ENCODE results near the gene FIBP. TPM values are rescaled to one million over a fixed set of nuclear protein-coding genes. Genes with fewer than 3 reads are reported as not detected.

The FIBP gene
- total RNA-seq, 1 experiment from 2014 or later: 221 TPM

DNA sequence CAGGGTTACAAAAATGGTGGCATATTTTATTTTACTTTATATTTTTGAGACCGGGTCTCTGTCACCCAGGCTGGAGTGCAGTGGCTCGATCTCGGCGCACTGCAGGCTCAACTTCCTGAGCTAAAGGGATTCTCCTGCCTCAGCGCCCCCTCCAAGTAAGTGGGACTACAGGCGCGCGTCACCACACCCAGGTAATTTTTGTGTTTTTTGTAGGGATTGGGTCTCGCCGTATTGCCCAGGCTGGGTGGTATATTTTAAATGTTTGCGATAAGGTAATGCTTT is 12.6 kb upstream of the FIBP start:
- H3K9ac ChIP-seq (ENCODE audit: low read length): peak overlapping the region; percentile 59
- ChIA-PET CTCF (interaction anchor here (0.6 to 1.0 kb wide), 4 partner anchors 9 to 17 kb away, joined by 3 to 24 read pairs (median 5); partner anchors contain the start of gene FIBP), POLR2A (ENCODE audit: unreplicated experiment) (interaction anchor here (0.5 to 2.9 kb wide), 13 partner anchors 8 to 872 kb away, joined by 3 to 31 read pairs (median 8); partner anchors contain the start of genes CCDC85B, FIBP, MUS81 and NEAT1)
- peaks cover 38% of the 10 kb centered on the region for H4K20me1 ChIP-seq (ENCODE audit: low read length)
- peak overlapping the region; percentile 87 for H3K27ac ChIP-seq (ENCODE audit: low read length)
- intact Hi-C loops (cut with micrococcal nuclease): loop anchor here (1.0 kb wide), 1 partner anchor 10 kb away; no protein-coding TSS in a partner anchor
- peak overlapping the region; percentile 49 for H3K4me3 ChIP-seq (ENCODE audit: low read length)
- H3K9me3 ChIP-seq (ENCODE audit: low read length): no peaks in the 10 kb centered on the region
- peak overlapping the region; percentile 62 for H3K4me2 ChIP-seq (ENCODE audit: low read length)
- H3K4me1 ChIP-seq (ENCODE audit: insufficient read depth, low read length): peaks cover 49% of the 10 kb centered on the region
- DNase-seq (no peak), ATAC-seq (no peak)
- no peak overlapping the region for H2AFZ ChIP-seq (ENCODE audit: low read length)
- H3F3A ChIP-seq (ENCODE audit: low read length, unreplicated experiment): peaks cover 25% of the 10 kb centered on the region
- H3K79me2 ChIP-seq (ENCODE audit: low read length): peaks cover 81% of the 10 kb centered on the region
- TF ChIP-seq EZH2 (IDR thresholded peaks at IDR 0.05; ENCODE audit: low read length, unreplicated experiment): no peak
- TF ChIP-seq, protein P1, sequence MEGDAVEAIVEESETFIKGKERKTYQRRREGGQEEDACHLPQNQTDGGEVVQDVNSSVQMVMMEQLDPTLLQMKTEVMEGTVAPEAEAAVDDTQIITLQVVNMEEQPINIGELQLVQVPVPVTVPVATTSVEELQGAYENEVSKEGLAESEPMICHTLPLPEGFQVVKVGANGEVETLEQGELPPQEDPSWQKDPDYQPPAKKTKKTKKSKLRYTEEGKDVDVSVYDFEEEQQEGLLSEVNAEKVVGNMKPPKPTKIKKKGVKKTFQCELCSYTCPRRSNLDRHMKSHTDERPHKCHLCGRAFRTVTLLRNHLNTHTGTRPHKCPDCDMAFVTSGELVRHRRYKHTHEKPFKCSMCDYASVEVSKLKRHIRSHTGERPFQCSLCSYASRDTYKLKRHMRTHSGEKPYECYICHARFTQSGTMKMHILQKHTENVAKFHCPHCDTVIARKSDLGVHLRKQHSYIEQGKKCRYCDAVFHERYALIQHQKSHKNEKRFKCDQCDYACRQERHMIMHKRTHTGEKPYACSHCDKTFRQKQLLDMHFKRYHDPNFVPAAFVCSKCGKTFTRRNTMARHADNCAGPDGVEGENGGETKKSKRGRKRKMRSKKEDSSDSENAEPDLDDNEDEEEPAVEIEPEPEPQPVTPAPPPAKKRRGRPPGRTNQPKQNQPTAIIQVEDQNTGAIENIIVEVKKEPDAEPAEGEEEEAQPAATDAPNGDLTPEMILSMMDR (conservative IDR thresholded peaks at IDR 0.05; ENCODE audit: low read depth, low read length): no peak
- no peak for TF ChIP-seq EZH2phosphoT487 (IDR thresholded peaks at IDR 0.05; ENCODE audit: borderline replicate concordance, low read length)
- peaks cover 40% of the 10 kb centered on the region for H3K36me3 ChIP-seq (ENCODE audit: low read depth, low read length)
- no peaks in the 10 kb centered on the region for H3K27me3 ChIP-seq (ENCODE audit: low read length)
- BruUV-seq (replicated peaks): TSS peak; percentile 63
- no peaks in the 10 kb centered on the region for H3K9me2 ChIP-seq (replicated peaks; ENCODE audit: low read length)

DNA sequence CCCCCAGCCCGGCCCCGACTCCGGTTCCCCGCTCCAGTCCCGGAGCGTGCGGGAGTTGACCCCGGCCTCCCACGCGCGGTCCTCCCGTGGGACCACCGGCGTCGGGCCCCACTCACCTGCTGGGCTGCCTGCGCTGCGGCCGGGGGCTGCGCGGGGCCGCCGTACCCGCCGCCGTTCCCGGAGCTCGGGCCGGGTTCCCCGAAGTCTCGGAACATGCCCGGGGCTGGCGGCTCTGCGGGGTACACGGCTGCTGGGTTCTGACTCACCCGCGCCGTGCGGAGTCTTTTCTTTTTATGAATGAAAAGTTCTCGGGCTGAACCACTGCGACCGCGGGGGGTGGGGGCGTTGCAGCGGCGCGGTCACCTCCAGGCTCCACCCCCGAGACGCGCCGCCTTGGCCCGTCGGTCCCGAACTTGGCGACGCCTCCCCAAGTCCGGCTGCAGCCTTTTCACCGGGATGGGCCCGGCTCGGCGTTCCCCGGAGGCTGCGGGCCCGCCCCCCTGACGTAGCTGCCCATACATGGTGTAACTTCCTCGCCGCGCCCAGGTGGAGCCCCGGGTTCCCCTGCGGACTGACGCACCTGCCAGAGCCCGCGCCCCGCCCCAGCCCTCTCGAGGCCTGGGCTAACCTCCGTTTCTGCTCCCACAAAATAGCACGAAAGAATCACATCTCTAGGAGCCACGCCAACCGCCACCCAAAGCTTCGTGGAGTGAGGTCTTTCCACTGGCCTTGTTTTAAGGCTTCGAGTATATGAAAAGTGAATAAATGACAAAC is 12.0 kb upstream of the FIBP start, which contains the start of gene FOSL1:
TSS of gene FOSL1 (minus strand) at position 264 of the 774 bp plus-strand sequence. CDS start at position 215, 49 bp downstream.
- no peak for TF ChIP-seq EZH2phosphoT487 (IDR thresholded peaks at IDR 0.05; ENCODE audit: borderline replicate concordance, low read length)
- no peak for TF ChIP-seq EZH2 (IDR thresholded peaks at IDR 0.05; ENCODE audit: low read length, unreplicated experiment)
- TF ChIP-seq, protein P1 (conservative IDR thresholded peaks at IDR 0.05; ENCODE audit: low read depth, low read length): no peak
- no TSS peak for BruUV-seq (replicated peaks)
- Histone ChIP-seq H3K9ac (ENCODE audit: low read length) (peak within 1 kb of the TSS; percentile 98), H3K27ac (ENCODE audit: low read length) (peak within 1 kb of the TSS; percentile 96), H4K20me1 (ENCODE audit: low read length) (peaks cover 43% of the 10 kb centered on the region), H3K4me2 (ENCODE audit: low read length) (peak within 1 kb of the TSS; percentile 96), H3F3A (ENCODE audit: low read length, unreplicated experiment) (peaks cover 31% of the 10 kb centered on the region), H3K4me1 (ENCODE audit: insufficient read depth, low read length) (peaks cover 55% of the 10 kb centered on the region), H3K79me2 (ENCODE audit: low read length) (peaks cover 87% of the 10 kb centered on the region), H2AFZ (ENCODE audit: low read length) (no peak within 1 kb of the TSS), H3K36me3 (ENCODE audit: low read depth, low read length) (peaks cover 46% of the 10 kb centered on the region), H3K27me3 (ENCODE audit: low read length) (no peaks in the 10 kb centered on the region), H3K4me3 (ENCODE audit: low read length) (peak within 1 kb of the TSS; percentile 78), H3K9me2 (replicated peaks; ENCODE audit: low read length) (no peaks in the 10 kb centered on the region), H3K9me3 (ENCODE audit: low read length) (no peaks in the 10 kb centered on the region)
- ATAC-seq (peak; percentile 66), DNase-seq (peak; percentile 99)
- POLR2A ChIA-PET (ENCODE audit: unreplicated experiment): interaction anchor here (0.5 to 2.9 kb wide), 14 partner anchors 9 to 872 kb away, joined by 3 to 31 read pairs (median 6); partner anchors contain the start of genes CCDC85B, FIBP, MUS81 and NEAT1
- CTCF ChIA-PET: interaction anchor here (0.6 to 1.0 kb wide), 5 partner anchors 9 to 18 kb away, joined by 3 to 24 read pairs (median 3); partner anchors contain the start of gene FIBP
- intact Hi-C loops (cut with micrococcal nuclease): loop anchor here (1.0 kb wide), 1 partner anchor 11 kb away; no protein-coding TSS in a partner anchor
